ENCODE measurements around the gene EEFSEC. TPM values are rescaled to one million over a fixed set of nuclear protein-coding genes. Genes with fewer than 3 reads are reported as not detected.

The EEFSEC gene
- total RNA-seq, 1 experiment from 2014 or later, result 9.5 TPM

GRCh38 chr3:128348075-128348474, 194.8 kb downstream of the EEFSEC start:
- H4K20me1 ChIP-seq (ENCODE audit: control insufficient read depth, insufficient read depth, insufficient read length), result no peaks in the 10 kb centered on the region
- Mint-ChIP-seq H3K4me1 (peaks cover 17 to 24% of the 10 kb centered on the region in 2 experiments), H3K4me3 (no peak overlapping the region), H3K9me3 (no peaks in the 10 kb centered on the region), H3K27me3 (ENCODE audit: low read depth) (no peaks in the 10 kb centered on the region), H3K27ac (no peak overlapping the region), H3K36me3 (ENCODE audit: insufficient read depth in 1 of 3, low read depth in 3 of 3) (peaks cover 0 to 8% (median 0%) of the 10 kb centered on the region in 3 experiments; a peak in 2 of 7 replicates)
- no peak for DNase-seq
- H3K79me1 ChIP-seq (ENCODE audit: insufficient read depth, low read depth, low read length, poor library complexity, severe bottlenecking), result no peaks in the 10 kb centered on the region
- H3K9me3 ChIP-seq (ENCODE audit: control insufficient read depth, low read depth, low read length), result no peaks in the 10 kb centered on the region
- no peak for TF ChIP-seq CTCF (conservative IDR thresholded peaks at IDR 0.05)
- no peak overlapping the region for H3K14ac ChIP-seq (ENCODE audit: insufficient read depth, low read length)
- H2BK20ac ChIP-seq (ENCODE audit: low read depth, low read length, poor library complexity, severe bottlenecking), result no peak overlapping the region
- no peak overlapping the region for H3K4me2 ChIP-seq (ENCODE audit: insufficient read depth, insufficient read length, low read length)
- no peaks in the 10 kb centered on the region; the same call in 1 of the 2 replicates for H3K4me1 ChIP-seq (ENCODE audit: insufficient read depth, low read length)
- WGBS (ENCODE audit: extremely low coverage, insufficient read length, low lambda C conversion rate), result no CpG with 5 or more reads among the region's 4 CpGs
- H2AK5ac ChIP-seq (ENCODE audit: insufficient read length, low read length), result no peak overlapping the region
- no peaks in the 10 kb centered on the region for H3K27me3 ChIP-seq (ENCODE audit: insufficient read depth, low read length)
- H4K91ac ChIP-seq (ENCODE audit: insufficient read length, low read depth, low read length), result no peak overlapping the region
- H3K9ac ChIP-seq (ENCODE audit: extremely low read depth, insufficient read length, low read length), result no peak overlapping the region
- H3K18ac ChIP-seq (ENCODE audit: insufficient read length, low read depth, low read length), result no peak overlapping the region
- no peak overlapping the region for H4K5ac ChIP-seq (ENCODE audit: insufficient read length, low read depth, low read length)
- H3K23me2 ChIP-seq (ENCODE audit: insufficient read length, low read depth, low read length, poor library complexity, severe bottlenecking), result no peaks in the 10 kb centered on the region
- no peak overlapping the region for H2BK12ac ChIP-seq (ENCODE audit: insufficient read length, low read depth, low read length)
- no peak overlapping the region for H2BK15ac ChIP-seq (ENCODE audit: low read depth, low read length)
- no peak overlapping the region for H3K23ac ChIP-seq (ENCODE audit: insufficient read length, low read depth, low read length)
- H4K8ac ChIP-seq (replicated peaks; ENCODE audit: insufficient read length, low read depth, low read length), result no peak overlapping the region
- H3K79me2 ChIP-seq (ENCODE audit: insufficient read depth, low read length), result no peaks in the 10 kb centered on the region
- H3K4ac ChIP-seq (ENCODE audit: low read depth, low read length), result no peak overlapping the region
- no peak overlapping the region for H3K56ac ChIP-seq (ENCODE audit: insufficient read length, low read depth, low read length)
- H3K27ac ChIP-seq (ENCODE audit: insufficient read length, low read depth, low read length), result no peak overlapping the region
- no peak overlapping the region for H2BK5ac ChIP-seq (ENCODE audit: insufficient read length, low read length)
- H2BK120ac ChIP-seq (ENCODE audit: low read depth, low read length, poor library complexity, severe bottlenecking), result no peak overlapping the region
- no peak overlapping the region for H2AFZ ChIP-seq (ENCODE audit: low read length)
- no peak overlapping the region for H3T11ph ChIP-seq (ENCODE audit: low read length)
